HFFc6 (cell line): ENCODE data around the gene EPS15. TPM values are rescaled to one million over a fixed set of nuclear protein-coding genes. Genes with fewer than 3 reads are reported as not detected.

Experiments used
- DNase-seq: peaks from one replicate; pipeline ENCODE4 v3.0.0-alpha.2; 2018
- H3K27ac Mint-ChIP-seq: 2 replicates; pipeline ENCODE4 v1.8.0; 2020; ENCODE audit warnings: mild to moderate bottlenecking, mixed read lengths
- H3K27me3 Mint-ChIP-seq: 2 replicates; pipeline ENCODE4 v1.8.0; 2021; ENCODE audit warnings: mild to moderate bottlenecking, moderate library complexity, mixed read lengths; ENCODE audit not compliant: insufficient read depth
- H3K36me3 Mint-ChIP-seq: 2 replicates; pipeline ENCODE4 v1.8.0; 2021; ENCODE audit warnings: low read depth, mixed read lengths
- H3K4me1 Mint-ChIP-seq: 2 replicates; pipeline ENCODE4 v1.8.0; 2020; ENCODE audit warnings: low read depth, mixed read lengths
- H3K4me3 Mint-ChIP-seq: 2 replicates; pipeline ENCODE4 v1.8.0; 2020; ENCODE audit warnings: mild to moderate bottlenecking, moderate library complexity, mixed read lengths
- H3K9me3 Mint-ChIP-seq: 2 replicates; pipeline ENCODE4 v1.8.0; 2020; ENCODE audit warnings: mild to moderate bottlenecking, mixed read lengths
- total RNA-seq, 6 experiments: library from RNA; stranded (reverse); fragmentation: NEBNext Ultra II Directional; extraction: Animal tissue kit (Norgen Biotek cat#: 25700); gene quantifications; 2 replicates in 1 of 6; 3 replicates in 5 of 6; pipeline ENCODE4 v1.2.3, GENCODE V29; 2021
- TF ChIP-seq, protein P1 (sequence below): fragments of 200-600 bp; sonication (generic); IDR thresholded peaks from 2 replicates; pipeline ENCODE4 v1.5.0; 2021; ENCODE audit warnings: antibody characterized with exemption, mild to moderate bottlenecking

The EPS15 gene
- total RNA-seq, 6 experiments from 2014 or later: 45.2 to 55.7 (median 49.6) TPM

- Mint-ChIP-seq H3K27ac (no peak overlapping the region), H3K4me3 (no peak overlapping the region), H3K27me3 (no peaks in the 10 kb centered on the region), H3K4me1 (peaks cover 21% of the 10 kb centered on the region), H3K9me3 (no peaks in the 10 kb centered on the region), H3K36me3 (no peaks in the 10 kb centered on the region)
- TF ChIP-seq, protein P1, sequence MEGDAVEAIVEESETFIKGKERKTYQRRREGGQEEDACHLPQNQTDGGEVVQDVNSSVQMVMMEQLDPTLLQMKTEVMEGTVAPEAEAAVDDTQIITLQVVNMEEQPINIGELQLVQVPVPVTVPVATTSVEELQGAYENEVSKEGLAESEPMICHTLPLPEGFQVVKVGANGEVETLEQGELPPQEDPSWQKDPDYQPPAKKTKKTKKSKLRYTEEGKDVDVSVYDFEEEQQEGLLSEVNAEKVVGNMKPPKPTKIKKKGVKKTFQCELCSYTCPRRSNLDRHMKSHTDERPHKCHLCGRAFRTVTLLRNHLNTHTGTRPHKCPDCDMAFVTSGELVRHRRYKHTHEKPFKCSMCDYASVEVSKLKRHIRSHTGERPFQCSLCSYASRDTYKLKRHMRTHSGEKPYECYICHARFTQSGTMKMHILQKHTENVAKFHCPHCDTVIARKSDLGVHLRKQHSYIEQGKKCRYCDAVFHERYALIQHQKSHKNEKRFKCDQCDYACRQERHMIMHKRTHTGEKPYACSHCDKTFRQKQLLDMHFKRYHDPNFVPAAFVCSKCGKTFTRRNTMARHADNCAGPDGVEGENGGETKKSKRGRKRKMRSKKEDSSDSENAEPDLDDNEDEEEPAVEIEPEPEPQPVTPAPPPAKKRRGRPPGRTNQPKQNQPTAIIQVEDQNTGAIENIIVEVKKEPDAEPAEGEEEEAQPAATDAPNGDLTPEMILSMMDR: no peak
- no peak for DNase-seq
Measured at GRCh38 chr1:51523931-51524330, 4.9 kb upstream of the EPS15 start.

DNA sequence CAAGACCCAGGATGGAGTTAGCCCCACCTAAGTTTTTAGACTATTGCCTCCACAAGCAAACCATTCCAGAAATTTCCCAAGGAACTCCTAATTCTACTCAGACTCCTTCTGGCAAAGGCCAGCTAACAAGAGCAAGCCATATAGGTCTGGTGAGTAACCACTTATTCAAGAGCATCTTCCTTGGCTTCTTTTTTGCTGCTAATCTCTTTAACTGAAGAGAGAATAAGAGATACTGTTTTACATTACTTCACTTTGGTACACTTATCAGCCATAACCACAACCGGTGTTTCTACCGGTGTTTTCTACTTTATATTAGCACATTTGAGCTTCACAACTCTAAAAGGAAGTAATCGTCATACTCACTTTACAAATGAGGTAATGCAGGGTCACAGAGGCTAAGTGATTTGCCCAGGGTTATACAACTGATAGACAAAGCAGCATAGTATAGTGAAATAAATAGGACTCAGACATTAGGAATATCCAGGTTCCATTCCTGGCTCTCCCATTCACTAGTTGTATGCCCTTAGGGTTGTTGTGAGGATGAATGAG lies 1.7 kb upstream of the EPS15 start:
- Mint-ChIP-seq H3K27me3 (no peaks in the 10 kb centered on the region), H3K36me3 (no peaks in the 10 kb centered on the region), H3K9me3 (no peaks in the 10 kb centered on the region), H3K4me1 (peaks cover 46% of the 10 kb centered on the region), H3K27ac (peak overlapping the region; percentile 90), H3K4me3 (peak overlapping the region; percentile 48)
- DNase-seq: no peak
- TF ChIP-seq, protein P1: no peak

- peak overlapping the region; percentile 48 for H3K4me3 Mint-ChIP-seq
- no peaks in the 10 kb centered on the region for H3K27me3 Mint-ChIP-seq
- H3K27ac Mint-ChIP-seq: peak overlapping the region; percentile 90
- peak; percentile 77 for DNase-seq
- H3K9me3 Mint-ChIP-seq: no peaks in the 10 kb centered on the region
- TF ChIP-seq, protein P1: no peak
- no peaks in the 10 kb centered on the region for H3K36me3 Mint-ChIP-seq
- peaks cover 53% of the 10 kb centered on the region for H3K4me1 Mint-ChIP-seq
Measured at GRCh38 chr1:51519865-51520699, 1.0 kb upstream of the EPS15 start.

- Mint-ChIP-seq H3K4me1 (peaks cover 65% of the 10 kb centered on the region), H3K27me3 (no peaks in the 10 kb centered on the region), H3K36me3 (no peaks in the 10 kb centered on the region), H3K4me3 (peak overlapping the region; percentile 93), H3K9me3 (no peaks in the 10 kb centered on the region), H3K27ac (peak overlapping the region; percentile 85)
- TF ChIP-seq, protein P1: no peak
- DNase-seq: no peak
Measured at GRCh38 chr1:51518586-51519047, 449 bp downstream of the EPS15 start.

GRCh38 chr1:51518033-51518585 lies 957 bp downstream of the EPS15 start:
- H3K36me3 Mint-ChIP-seq: no peaks in the 10 kb centered on the region
- TF ChIP-seq, protein P1: no peak
- no peak for DNase-seq
- H3K4me3 Mint-ChIP-seq: peak overlapping the region; percentile 93
- peaks cover 66% of the 10 kb centered on the region for H3K4me1 Mint-ChIP-seq
- H3K27me3 Mint-ChIP-seq: no peaks in the 10 kb centered on the region
- H3K27ac Mint-ChIP-seq: peak overlapping the region; percentile 85
- no peaks in the 10 kb centered on the region for H3K9me3 Mint-ChIP-seq
